Transverse colon (tissue), 4 donors: ENCODE measurements around the gene TAB3.

Experiments
- CTCF ChIP-seq, 5 experiments: fragments of 200-600 bp in 3 of 5; fragments of 450-650 bp in 2 of 5; sonication (generic) in 3 of 5; IDR thresholded peaks; 1 replicate in 2 of 5; 2 replicates in 3 of 5; pipeline ENCODE4 v1.5.1; 2016 to 2017; ENCODE audit warnings: antibody characterized with exemption in 5 of 5, inconsistent platforms in 3 of 5, mild to moderate bottlenecking in 2 of 5, moderate library complexity in 1 of 5
- POLR2A ChIP-seq: fragments of 450-650 bp; IDR thresholded peaks from one replicate; pipeline ENCODE4 v1.6.1; 2016; ENCODE audit warnings: antibody characterized with exemption, mild to moderate bottlenecking, moderate library complexity
- POLR2AphosphoS5 ChIP-seq, 3 donors: sonication (generic); formaldehyde crosslinking; IDR thresholded peaks; one replicate each; pipeline ENCODE4 v1.6.1; 2016; ENCODE audit warnings: antibody characterized with exemption in 3 of 3

DNA sequence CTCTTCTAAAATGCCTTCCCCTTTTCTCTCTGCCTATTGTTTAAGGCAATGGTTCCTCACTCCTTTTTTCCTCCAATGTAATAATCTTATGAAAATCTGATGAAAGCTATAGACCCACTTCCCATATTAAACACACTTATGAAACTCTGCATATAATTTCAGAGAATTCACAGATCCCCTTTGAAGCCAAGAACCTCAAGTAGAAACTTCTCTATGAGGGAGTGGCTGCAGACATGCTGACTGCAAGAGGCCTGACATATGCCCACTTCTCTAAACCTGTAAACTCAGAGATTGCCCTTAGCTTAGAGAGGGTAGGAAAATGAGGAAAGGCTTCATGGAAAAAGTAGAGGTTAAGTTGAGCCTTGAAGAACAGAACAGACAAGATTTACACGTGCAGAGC, 37.6 kb downstream of the TAB3 start:
- TF ChIP-seq CTCF (IDR thresholded peaks at IDR 0.05) (no peak), POLR2A (no peak), POLR2AphosphoS5 (IDR thresholded peaks at IDR 0.05) (no peak)
